ENCODE data around the gene TCERG1L.
A peak's percentile ranks its signal among the peaks of the same experiment; 100 is the strongest.

The TCERG1L gene

DNA sequence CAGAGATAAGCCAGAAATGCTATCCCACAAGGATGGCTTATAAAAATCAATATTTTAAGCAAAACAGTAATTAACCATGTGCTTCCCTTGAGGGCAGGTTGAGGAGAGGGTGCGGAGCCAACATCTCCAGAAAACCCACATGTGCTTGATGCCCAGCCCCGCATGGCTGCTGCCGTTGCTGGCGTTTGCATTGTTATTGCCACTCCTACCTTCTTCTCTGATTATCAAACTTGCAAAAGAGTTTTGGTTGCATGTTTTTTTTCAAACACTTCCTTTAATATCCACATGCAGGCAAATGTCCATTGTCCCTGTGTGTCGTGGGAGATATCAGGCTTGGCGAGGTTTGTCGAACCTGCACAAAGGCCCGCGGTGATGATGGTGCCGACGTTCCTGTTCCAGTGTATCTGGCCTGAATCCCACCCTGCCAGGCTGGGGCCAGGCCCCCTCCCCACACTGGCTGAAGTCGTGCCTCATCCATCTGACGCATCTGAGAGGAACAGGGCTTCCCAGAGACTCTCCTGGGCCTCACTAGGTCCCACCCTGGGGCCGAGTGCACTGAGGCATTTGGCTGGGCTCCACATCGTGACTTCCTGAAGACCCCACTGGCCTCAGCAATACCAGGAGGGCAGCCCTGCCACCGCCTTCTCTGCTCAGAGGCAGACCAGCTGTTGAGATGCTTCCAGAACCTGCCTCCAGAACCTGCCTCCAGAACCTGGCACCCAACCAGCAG lies 40.9 kb downstream of the TCERG1L start:
- no peak for DNase-seq

DNA sequence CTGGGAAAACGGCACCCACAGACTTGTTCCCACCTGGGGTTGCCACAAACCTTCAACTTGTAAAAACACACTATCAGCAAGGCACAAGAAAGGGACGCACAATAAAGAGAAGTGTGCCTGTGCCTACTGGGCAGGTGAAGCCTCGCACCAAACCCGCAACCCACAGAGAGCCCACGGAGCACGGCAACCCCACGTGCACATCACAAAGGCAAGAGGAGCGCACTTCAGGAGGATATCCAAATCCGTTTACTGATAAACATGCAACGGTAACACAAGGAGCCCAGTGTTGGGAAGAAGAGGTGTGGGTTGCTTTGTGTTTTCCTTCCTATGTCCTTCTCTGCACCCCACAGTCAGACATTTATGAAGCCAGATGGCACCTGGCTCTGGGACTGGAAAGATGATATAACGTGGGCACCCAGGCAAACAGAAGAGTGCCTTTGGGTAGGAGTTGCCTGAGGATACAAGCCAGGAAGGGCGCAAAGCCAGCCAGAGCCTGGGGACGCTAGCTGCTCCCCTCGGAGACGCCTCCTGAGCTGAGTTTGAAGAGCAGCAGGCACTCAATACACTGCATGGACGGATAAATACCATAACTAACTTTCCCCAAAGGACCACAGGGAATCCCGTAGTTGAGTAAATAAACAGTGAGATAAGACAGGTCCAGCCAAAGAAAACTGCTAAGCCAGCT lies 41.6 kb downstream of the TCERG1L start:
- no peak for DNase-seq

DNA sequence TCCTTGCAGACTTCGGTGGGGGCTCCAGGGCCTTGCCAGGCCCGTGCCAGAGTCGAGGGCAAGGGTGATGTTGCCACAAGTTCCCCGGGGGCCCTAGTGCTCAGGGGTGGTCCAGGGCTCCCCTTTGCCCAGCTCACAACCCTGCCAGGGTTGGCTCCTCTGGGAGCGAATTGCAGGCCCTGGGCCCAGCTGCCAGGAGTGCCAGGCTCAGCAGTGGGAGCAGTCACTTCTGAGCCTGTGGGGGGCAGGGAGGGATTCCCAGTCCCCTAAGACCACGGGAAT lies 43.8 kb downstream of the TCERG1L start:
- no peak for DNase-seq

DNA sequence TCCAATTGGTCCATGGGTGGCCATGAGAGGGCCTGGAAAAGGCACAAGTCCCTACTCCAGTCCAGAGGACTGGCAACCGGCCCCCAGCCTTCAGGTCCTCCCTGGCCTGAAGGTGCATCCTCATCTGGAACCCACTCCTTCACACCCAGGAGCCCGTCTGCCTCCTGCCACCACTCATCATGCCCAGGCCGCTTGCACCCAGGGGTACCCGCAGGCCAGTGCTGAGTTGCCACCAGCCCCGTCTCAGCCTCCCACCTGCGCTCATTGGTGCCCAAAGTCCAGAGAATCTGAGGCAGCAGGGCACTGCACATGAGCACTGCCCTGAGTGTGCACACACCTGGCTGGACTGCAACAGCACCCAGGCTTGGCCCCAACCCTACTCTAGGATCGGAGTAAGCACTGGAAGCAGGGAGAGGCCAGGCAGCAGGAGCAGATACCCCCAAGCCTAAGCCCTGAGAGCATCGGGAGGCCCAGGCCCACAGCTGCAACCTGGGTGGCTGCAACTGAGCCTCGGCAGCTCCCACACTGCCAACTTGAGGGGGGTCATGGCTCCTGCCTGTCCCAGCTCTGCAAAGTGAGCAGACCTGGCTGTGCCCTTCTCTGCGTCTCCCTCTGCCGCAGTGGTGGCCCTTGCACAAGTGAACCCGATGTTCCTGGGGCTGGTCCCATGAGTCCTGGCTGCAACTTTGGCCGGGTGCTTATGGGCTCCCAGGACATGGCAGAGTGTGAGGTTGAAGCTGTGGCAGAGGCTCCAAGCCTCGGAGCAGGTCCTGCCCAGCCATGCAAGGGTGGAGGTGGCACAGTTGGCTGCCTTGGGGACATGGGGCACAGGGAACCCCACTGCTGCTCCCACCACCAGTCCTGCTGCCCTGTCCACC lies 44.3 kb downstream of the TCERG1L start:
- no peak for DNase-seq

DNA sequence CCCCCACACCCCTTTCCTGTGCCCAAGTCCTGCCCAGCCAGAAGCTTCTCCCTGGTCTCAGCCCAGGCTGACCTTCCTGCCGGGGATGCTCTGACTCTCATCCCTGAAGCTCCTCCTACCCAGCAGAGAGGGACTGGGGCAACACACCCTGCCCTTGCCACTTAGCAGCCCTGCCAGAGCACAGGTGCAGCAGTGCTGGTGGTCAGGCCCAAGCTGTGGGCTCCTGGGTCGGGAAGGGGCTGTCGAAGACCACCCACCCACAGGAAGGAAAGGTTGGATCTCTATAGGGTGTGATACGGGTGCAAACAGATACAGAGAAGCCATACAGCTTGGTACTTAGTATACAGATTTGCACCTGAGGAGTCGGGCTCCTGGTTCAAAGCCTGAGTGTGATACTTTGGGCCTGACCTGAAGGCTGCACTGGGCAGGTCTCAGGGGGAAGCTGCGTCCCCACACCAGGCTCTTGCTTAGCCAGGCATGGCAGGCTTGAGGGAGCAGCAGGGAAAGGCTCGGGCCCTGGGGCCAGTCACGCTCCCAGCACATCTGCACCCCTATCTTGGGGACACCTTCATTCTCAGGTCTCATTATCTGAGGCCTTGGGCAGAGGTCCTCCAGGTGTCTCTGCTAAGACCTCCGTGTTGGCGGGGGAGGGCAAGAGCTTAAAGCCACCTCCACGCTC lies 47.3 kb downstream of the TCERG1L start:
- DNase-seq = peak; percentile 42

DNA sequence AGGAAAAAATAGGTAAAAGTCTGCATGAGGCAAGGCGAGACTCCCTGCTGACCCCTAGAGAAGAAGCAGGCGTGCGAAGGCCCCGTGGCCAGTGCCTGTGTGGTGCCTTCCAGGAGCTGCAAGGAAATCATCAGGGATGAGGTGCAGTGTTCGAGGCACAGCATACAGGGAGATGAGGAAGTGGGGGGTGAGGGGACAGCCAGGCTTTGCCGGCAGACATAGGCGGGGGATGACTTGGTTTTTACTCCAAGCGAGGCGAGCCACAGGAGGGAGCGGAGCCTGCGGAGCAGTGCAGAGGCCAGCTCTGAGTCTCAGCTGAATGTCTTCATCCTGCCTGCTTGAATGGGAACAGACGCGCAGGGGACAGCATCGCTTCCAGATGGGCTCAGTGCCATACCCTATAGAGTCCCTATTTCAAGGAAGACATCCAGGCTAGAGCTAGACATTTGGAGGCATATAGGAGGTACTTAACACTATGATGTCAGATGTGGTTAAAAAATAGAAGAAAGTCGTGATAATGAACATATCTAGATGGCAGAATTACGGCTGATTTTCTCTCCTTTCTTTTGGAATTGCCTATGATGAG lies 49.5 kb downstream of the TCERG1L start:
- peak; percentile 16 for DNase-seq

DNA sequence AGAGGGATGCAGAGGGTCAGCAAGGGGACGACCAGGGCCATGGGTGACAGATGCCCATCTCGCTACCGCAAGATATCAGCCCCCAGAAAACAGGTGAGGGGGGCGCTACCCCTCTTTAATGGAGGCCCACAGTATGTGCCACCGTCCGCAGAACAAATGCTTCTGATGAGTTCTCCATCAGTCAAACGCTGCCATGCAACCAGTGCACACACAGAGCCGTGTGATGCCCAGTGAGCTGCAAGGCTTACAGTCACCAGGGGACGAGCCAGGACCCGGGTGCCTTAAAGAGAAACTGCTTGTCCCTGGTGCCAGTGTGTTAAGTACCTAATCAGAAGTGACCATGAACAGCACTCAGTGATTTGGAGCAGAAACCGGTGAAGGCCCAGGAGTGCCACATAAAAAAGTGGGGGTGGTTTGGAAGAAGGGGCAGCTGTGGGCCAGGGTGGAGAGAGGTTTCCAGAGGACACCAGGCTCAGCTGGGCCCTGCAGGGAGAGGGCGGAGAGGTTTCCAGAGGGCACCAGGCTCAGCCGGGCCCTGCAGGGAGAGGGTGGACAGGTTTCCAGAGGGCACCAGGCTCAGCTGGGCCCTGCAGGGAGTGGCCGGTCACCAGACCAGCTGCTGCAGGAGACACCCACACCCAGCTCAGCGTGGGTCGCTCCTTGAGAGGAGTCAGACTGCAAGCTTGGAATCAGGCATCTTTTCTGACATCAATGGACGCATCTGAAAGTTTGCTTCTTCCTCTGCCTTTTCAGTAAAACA lies 50.9 kb downstream of the TCERG1L start:
- DNase-seq = no peak

DNA sequence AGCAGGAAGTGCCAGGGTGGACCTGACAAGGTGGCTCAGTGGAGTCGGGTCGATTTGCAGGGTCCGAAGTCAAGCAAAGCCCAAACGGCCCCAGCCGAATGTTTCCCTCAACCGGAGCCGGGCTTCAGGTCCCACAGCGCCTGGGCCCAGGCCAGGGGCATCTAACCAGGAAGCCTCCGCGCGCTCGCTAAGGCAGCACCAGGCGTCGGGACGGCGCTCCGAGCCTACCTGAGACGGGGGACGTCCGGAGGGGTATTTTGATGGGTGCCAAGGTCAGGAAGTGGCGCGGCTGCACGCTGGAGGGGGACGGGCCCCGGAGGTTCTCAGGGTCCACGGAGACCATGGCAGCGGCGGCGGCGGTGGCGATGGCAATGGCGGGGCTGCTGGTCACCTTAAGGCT lies 51.5 kb downstream of the TCERG1L start:
- no peak for DNase-seq

DNA sequence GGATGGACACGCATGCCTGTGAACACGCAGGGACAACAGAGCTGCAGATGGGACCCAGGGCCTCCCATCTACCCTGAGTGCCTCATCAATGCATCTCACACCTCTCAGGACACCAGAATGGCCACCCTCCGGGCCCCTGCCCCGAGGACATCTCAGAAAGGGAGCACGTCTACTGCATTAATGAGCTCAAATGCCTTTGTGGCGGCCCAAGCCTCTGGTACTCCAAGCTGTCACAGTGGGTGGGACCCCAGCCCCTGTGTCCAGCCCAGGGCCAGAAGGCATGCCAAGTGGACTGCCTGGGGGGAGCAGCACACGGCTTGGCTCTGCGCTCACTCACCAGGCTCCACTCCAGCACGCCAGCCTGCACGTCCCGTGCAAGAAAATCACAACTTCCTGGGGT lies 52.0 kb downstream of the TCERG1L start:
- no peak for DNase-seq

DNA sequence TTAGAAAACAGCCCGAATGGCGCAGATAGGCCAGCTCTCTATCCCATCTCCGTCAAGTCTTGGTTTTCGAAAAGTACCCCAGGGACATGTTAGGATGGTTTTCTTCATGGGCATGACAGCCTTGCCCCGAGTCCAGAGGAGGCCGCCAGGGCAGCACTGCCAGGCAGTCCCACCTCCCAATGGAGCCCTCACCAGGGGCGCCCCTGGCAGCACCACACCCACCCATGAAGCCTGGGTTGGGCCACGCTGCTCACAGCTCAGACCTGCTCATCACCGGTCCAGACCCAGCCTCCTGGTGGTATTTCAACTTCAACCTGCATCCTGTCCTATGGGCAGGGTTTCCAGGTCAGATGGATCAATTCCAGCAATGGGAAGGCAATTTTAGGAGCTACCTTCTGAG lies 53.3 kb downstream of the TCERG1L start:
- no peak for DNase-seq

DNA sequence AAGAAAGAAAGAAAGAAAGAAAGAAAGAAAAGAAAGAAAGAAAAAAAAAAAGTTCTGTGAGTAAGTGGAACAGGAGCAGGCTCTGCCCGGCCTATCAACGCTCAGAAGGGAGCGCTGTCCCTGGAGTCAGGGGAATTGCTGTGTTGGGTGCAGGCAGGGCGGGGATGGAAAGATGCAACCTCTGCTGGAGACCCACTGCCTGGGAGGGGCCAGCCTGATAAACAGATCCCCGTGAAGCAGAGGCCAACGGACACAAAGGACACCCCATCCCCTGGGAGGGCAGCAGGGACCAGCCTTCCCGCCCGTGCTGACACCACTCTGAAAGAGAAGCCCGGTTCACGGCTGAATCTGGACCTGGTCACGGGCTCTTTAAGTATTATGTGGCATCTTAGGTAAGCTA lies 54.5 kb downstream of the TCERG1L start:
- DNase-seq = no peak

DNA sequence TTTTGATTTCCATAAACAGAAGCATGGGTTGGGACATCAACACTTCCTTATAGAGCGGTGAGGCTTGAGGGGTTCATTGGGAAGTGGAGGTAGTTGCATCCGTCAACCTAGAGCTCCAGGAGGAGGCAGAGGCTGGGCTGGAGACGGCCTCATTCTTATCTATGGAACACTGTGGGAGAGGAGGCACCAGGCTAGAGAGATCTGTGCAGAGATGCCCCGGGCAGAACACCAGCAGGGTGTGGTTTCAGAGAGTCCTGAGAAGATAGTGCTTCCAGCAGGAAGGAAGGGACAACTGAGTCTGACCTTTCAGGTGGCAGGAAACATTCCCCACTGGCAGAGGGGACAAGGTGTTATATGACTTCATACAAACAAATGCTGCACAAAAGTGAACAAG lies 56.7 kb downstream of the TCERG1L start:
- DNase-seq = no peak

DNA sequence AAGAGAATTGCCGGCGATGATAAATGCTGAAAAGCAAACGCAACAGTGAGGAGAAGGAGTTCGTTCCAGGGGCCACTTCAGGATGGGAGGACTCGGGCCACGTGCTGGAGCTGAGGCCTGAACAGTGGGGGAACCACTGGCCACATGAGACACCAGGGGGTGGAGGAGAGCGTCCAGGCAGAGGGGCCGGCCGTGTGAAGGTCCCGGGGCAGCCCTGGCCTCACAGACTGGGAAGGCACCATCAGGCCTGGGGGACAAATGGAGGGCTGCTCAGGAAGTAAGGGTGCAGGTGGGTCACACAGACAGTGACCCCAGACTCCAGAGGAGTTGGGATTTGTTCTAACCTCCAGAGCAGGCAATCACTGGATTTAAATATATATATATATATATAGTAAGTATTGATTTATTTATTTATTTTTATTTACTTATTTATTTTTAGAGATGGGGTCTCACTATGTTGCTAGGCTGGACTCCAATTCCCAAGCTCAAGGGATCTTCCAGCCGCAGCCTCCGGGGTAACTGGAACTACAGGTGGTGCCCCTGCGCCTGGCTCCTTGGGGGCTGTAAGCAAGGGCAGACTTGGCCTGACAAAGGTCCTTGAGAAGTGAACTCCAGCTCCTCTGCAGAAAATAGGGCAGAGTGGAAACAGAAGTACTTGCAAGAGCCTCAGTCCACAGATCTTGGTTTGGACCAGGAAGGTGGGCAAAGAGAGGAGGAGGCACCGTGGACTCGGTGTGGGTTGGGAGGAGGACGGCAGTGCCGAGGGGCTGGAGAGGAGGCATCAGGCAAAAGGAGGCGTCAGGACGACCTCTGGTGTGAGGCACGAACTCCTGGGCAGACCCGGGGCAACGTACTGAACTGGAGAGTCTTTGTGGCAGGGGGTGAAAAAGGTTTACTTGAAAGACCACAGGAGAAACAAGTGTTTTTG lies 57.3 kb downstream of the TCERG1L start:
- DNase-seq = no peak

DNA sequence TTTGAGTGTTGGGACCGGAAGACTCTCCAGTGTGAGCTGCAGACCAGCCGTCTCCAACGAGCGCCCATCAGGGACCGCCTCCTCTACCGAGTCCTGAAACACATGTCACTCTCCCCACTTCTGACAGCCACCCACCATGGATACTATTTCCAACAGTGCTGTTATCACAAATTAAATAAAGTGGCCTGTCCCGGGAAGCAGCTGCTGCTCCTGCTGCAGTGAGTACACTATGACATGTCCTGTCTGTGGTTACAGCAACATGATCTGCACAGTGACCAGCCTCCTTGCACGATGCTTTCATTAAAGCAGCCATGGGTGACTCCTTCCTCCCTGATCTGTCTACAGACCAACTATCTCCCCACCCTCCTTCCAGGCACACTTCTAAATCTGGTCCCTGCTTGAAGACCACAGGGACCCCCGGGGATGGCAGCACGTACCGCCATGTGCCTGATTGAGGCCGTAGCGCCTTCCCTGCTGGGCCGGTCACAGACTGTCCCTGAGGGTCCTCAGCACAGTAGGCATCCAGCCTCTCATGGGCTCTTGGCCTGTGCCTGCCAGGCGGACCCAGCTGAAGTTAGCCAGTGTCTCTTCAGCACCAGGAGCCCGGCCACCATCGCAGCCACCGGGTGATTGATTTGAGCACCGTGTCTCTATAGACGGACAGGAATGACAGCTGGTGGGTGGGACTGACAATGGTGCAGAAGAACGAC lies 58.8 kb downstream of the TCERG1L start:
- DNase-seq = no peak

DNA sequence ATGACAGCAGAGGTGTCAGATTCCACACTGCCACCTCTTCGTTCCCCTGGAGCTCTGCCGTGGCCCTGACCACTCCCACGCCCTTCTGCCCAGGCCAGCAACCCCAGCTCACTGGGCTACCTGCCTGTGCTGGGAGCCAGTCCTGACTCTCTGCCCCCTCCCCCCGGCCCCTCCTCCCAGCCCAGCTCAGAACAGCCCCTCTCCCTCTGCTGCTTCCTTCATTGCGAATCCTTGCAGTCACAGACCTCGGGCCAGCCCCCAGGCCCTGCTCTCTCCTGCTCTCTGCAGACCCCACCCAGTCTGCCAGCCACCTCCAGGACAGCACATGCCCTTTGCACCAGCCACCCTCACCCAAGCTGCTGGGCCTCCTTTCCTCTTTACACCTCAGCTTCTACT lies 60.4 kb downstream of the TCERG1L start:
- DNase-seq = peak; percentile 71

DNA sequence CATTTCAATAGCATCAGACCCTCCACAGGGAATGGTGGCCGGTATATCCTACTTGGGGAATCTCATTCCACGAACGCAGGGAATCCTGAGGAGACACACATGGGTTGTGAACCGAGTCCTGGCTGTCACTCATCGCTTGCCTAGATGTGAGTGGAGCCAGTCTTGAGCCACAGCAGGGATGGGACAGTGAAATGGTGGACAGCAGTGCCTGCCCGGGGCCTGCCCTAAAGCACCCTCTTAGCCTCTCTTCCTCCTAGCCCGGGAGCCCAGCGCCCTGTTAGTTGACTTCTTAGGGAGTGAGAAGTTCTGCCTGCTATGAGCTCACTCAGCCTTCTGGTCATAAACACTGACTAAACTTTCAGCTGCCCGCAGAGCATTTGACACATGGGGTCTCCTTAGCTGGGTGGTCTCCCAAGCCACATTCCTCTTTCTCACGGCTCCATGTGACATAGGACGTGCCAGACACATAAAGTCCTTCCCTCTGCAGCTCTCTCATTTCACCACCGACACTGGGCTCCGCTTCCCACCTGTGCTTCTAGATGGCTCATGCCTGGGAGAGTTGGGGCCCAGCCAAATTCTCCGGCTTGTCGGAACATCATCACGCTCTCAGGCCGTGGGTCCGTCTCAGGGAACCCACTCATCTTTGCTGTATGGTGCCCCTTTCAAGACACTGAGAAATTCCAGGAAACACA lies 60.9 kb downstream of the TCERG1L start:
- DNase-seq = no peak

DNA sequence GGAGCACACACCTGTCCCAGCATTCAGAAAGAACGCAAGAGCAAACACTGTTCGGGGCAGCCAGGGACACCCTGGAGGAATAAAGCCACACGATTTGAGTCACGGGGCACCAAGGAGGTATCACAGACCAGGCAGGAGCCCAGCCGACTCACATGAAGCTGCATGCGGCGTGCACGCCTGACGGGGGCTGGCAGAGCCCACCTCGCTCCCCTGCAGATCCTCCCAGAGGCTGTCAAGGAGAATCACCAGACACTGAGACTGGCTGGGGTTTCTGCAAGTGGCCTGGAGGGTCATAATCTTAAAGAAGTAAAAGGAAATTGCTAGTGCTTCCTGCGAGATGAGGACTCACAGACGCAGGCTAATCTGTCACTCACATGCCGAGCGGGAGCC lies 61.6 kb downstream of the TCERG1L start:
- peak; percentile 76 for DNase-seq

DNA sequence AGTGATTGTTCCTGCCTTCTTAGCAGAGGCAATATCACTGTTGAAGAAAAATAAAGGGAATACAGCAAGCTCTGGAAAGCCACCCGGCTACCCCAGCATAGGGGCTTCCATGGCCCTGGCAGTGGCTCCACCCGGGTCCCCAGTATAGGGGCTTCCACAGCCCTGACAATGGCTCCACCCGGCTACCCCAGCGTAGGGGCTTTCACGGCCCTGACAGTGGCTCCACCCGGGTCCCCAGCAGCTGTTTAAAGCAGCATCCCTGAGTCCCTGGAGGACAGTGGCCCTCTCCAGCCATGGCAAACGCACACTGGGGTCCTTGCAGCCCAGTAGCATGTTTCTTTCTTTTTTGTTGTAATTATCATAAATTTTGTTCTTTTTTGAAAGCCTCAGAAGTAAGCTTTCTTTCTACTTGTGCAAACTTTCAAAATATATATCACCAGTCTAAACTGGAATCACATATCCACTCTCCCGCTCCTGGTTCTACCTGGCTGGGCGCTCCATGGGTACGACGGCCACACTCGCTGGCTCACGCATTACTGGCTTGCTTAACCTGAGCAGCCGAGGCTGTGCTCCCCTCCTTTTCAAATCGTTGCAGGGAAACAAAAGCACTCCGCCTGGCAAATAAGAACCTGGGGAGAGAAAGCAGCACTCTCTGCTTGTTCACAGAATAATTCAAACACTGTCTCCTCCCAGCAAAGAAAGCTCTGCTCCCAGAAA lies 62.1 kb downstream of the TCERG1L start:
- DNase-seq = no peak
